MV-4-11 (cell line): Measurements from ENCODE around the gene GNL2.
"Not testable (repeated sequence)": the region's sequence is repeated elsewhere in the genome, so short reads cannot be mapped to it uniquely, and the experiment has no call there.

ENCODE experiments used
- DNase-seq: peaks from one replicate; lab custom pipeline; 2025; lab: John Stamatoyannopoulos, UW

GNL2 gene

DNA sequence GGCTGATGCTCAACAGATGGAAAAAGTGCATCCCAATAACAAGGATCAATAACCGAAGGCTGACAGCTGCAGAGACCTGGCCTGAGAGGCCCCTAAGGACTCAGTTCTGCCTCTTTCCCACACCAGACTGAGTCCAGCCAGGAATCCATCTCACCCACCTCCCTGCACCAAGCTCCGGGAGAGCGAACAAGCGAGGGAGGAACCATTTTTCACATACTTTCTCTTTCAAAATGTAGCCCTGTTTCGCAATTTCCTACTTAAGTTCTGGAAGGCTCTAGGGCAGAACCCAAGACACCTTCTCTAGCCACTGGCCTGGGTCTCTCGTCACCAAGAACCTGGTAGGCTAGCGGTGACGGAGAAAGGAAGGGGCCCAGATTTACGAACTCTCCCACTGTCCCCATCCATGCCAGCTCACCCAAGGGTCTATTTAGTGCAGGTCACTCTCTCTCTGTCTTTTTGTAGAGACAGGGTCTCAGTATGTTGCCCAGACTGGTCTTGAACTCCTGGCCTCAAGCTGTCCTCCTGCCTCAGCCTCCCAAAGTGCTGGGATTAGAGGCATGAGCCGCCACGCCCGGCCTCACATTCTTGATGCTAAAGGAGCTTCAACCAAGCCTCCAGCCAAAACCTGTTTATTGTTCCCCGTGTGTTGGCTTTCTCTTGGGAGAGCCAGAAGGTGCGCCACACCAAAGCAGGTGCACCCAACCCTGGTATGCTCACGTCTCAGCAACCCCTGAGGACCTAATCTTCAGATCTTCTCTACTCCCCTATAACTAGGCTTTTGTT, 10.9 kb upstream of the GNL2 start:
- DNase-seq = peak; percentile 59

DNA sequence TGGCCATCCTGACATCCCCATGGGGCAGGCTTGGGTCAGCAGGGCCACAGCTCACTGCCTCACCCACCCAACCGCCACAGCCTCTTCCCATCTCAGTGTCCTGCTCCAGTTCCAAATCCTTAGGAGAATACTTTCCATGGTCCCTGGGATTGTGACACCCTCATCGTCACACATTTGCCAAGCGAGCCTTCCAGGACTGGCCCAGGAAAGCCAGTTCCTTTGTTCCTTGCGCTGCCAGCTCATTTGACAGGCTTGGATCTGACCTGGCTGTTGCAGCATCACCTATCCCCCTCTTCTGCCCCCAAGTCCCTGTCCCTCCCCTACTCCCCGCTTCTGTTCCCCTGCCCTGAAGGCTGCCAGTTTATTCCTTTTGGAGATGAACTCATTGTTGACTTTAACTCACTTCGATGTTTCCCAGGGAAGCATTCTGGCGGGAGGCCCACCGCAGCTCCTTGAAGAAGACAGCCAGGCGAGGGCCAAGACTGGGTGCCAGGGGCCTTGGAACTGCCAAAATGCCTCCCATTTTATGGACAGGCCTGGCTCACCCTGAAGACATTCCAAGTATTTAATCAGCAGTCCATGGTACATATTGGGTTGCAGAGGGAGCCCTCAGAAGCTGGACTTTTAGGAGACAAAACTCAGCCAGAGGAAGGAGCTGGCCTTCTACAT, 10.2 kb upstream of the GNL2 start:
- DNase-seq = no peak

DNA sequence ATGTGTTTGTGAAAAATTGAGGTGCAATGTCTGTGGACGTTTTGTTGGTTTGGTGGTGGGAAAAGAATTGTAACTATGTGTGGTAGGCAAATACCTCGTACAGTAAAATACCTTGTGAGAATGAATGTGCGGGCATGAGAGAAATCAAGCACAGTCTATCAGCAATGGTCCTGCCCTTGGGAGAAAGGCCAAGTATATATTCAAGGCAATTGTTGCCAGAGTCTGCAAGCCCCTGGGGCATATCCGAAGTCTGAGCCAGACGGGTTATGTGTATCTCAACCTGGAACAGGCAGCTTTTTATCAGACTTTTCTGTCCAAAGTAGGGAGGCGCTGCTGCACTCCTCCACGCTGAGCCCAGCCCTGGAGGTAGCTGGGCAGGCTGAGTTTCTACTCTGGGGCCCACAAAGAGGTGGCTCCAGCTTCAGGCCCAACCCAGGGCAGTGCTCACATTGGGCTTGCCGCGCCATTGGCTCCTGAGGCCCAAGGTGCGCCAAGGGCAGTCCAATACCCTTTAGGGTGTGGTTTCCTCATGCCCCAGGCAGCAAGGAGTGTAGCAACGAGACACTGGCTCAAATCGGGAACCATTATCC, 9.4 kb upstream of the GNL2 start:
- no peak for DNase-seq

GRCh38 chr1:37602750-37603694, 7.3 kb upstream of the GNL2 start:
- DNase-seq = peak; percentile 35

GRCh38 chr1:37601441-37601840, 5.7 kb upstream of the GNL2 start:
- no peak for DNase-seq

DNA sequence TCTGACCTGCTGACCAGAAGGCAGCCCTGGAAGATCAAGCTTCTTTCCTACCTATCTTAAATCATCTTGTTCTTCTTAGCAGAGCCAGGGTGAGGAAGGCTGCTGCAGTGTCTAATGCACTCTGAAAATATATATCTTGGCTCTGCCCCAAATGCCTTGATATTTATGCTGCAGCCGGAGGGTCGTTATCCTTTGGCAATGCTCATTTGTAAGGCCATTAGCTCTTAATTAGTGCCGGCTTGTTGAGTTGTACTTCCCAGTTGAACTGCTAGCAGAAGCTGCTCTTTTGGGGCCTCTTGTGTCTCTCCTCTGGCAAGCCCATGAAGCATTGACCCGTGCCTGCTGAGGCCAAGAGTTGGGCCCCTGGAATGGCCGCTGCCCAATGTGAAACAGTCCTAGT, 4.2 kb upstream of the GNL2 start:
- no peak for DNase-seq

DNA sequence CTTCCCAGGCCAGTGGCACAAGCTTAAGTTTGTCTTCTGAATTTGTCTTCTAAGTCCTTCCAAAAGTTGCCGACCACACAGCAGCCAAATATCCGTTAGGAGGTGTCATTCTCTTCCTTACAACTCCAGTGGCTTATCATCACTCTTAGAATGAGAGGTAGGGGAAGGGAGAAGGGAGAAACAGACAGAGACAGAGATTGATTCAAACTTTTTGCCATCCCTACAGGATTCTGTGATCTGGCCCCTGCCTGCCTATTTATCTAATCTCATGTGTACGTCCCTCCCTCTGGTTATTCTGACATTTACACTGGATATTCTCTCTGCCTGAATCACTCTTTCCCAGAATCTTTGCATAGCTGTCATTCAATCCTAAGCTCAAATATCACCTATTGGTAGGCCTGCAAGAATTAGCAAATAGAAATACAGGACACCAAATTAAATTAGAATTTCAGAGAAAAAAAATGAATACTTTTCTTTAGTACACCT, 488 bp upstream of the GNL2 start:
- no peak for DNase-seq

GRCh38 chr1:37593726-37594125, 2.0 kb downstream of the GNL2 start:
- no peak for DNase-seq

GRCh38 chr1:37588939-37589338, 6.8 kb downstream of the GNL2 start:
- DNase-seq = no peak

GRCh38 chr1:37584544-37584943, 11.2 kb downstream of the GNL2 start:
- DNase-seq = not testable (repeated sequence)

- no peak for DNase-seq
Measured at GRCh38 chr1:37575692-37576091, 20.0 kb downstream of the GNL2 start.

- peak; percentile 38 for DNase-seq
Measured at GRCh38 chr1:37574834-37575480, 20.8 kb downstream of the GNL2 start.

- DNase-seq = no peak
Measured at GRCh38 chr1:37570528-37571334, 25.0 kb downstream of the GNL2 start.

DNA sequence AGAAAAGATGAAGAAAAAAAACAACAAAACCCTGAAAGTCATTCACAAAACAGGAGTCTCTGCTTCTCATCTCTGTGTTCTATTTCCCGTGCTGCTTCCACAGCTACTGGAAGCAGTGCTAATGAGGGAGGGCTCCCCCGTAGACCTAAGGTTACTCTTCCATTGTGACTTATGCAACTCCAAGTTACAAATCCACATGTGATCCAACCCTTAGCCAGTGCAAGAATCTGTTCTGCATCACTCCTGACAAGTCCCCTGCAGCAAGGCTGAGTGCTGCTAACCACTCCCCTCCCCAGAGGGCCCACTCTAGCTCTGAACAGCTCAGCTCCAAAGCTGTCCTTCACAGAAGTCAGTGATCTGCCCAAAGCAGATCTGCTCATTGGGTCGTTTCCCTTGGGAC, 28.7 kb downstream of the GNL2 start:
- DNase-seq = no peak

- no peak for DNase-seq
Measured at GRCh38 chr1:37564892-37565291, 30.8 kb downstream of the GNL2 start.

- no peak for DNase-seq
Measured at GRCh38 chr1:37562984-37563383, 32.8 kb downstream of the GNL2 start.

DNA sequence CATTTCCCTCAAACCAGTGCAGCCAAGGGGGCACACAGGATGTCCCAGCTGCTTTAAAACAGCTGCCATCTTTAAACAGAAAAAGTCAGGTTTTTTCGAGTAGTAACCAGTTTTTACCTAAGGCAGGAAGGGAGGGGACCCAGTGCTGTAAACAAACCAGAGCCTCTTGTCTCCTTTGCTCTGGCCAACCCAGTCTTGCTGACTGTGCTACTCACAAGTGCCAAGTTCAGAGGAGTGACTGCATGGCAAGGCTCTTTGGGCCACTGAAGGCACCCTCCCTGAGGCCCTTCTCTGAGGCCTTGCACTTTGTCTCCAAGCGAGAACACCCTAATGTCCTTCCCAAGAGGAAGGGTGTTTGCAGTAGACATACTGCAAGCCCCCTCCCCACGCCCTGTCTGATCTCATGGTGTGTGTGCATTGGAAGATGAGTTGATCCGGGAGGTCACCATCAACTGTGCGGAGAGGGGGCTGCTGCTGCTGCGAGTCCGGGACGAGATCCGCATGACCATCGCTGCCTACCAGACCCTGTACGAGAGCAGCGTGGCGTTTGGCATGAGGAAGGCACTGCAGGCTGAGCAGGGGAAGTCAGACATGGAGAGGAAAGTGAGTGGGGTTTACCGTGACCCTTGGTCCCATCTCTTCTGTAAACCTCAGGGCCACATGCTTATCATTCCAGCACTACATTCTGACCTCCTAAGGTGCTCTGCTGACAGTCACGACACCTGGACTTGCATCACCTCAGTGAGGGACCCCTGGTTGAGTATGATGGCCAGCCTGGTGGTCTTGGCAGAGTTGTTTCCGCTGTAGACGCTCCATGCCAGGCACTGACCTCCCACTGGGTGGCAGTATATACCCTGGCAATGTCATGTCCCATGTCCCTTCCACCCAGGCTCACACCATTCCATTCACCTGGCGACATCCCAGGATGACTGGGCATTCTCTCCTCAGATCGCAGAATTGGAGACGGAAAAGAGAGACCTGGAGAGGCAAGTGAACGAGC, 34.3 kb downstream of the GNL2 start:
- DNase-seq = no peak

GRCh38 chr1:37560401-37561132, 35.2 kb downstream of the GNL2 start:
- DNase-seq = no peak

GRCh38 chr1:37559957-37560379, 35.8 kb downstream of the GNL2 start:
- not testable (repeated sequence) for DNase-seq
